Activated gamma-delta T cell (primary cell): ENCODE results near the gene TNNI3K.

Experiments
- DNase-seq: peaks from one replicate; lab custom pipeline; 2025; lab: John Stamatoyannopoulos, UW

TNNI3K gene

DNA sequence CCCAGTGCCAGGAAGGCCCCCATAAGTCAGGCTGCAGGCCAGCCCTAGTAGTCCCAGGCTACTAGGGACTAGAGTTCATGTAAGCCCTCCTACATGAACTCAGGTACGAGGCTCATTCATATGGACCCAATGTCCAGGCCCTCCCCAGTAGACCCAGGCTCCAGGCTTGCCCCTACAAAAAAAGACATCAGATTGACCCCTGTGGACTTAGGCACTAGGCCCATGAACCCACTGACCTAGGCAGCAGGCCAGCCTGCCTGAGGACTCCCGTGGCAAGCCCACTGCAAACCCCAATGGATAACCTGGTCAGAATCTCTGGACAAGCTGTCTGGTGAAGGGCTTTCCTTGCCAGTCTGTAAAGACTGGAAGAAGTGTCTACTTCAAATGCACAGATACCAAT is 51.2 kb downstream of the TNNI3K start:
- DNase-seq = no peak

DNA sequence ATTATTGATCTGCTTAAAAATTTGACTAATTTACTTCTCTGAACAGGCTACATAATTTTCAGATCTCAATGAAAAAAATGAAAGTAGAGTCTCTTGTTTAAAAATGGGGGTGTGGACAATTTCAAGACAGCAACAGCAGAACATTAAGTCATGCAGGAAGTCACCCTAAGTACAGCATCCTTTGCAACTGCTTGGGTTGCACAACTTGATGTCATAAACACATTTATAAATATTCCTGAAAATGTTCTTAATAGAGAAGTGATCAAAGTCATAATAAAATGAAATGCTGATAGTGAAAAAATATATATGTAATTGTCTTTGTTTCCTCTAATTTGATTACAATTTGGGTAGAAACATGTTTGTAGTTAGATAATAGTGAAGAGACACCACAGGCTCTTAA is 79.3 kb downstream of the TNNI3K start:
- no peak for DNase-seq

DNA sequence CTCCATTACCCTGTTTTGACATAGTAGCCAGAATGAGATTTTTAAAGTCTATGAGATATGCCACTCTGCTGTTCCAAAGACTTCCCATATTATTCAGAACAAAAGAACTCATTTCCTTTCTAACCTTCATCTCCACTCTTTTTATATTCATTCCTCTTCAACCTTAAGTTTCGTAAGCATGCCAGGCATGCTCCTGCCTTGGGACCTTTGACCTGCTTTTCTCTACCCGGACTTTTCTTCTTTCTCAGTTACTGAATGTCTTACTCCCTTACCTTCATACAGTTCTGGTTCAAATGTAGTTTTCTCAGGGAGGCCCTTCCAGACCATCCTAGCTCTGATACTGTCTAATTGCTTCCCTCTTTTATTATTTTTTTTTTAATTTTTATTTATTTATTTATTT is 81.1 kb downstream of the TNNI3K start:
- DNase-seq = no peak

DNA sequence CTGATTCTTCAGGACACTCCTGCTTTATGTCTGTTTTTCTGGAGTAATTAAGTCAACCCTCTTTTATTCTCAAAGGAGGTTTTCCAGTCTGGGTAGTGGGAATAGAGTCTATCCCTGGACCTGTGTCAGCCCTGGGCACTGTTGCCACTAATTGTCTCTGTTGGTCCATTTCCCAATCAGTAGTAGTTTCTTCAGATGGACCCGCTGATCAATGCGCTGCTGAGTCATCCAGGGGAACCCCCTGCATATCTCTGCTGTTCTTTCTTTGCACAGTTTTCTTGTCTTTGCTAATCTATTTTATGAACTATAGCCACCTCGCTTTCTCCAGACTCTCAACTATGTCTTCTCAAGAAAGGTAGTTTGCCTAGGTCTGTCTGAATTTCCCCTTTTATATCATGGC is 82.5 kb downstream of the TNNI3K start:
- DNase-seq = no peak

DNA sequence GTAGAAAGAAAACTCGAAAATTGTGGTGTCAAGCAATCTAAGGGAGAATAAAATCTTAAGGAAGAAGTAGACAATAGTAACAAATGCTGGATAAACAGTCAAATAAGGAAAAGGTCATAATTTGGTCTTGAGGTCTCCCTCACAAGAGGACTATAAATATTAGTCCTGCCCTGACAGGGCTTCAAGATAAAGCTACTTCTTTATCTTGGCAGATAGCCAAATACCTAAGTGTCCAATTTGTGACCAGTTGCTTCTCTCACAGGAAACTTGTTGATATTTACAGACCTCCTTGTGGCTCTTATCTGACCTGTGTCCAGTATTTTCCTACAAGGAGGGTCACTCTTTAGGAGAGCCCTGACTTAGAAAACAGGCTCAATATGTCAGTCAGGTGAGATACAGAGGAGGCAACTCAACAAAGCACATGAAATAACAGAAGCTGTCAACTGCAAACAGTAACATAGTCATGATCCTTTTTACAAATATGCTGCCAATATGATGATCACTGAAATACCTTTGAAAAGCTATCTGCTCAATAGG is 88.8 kb downstream of the TNNI3K start:
- DNase-seq = no peak

DNA sequence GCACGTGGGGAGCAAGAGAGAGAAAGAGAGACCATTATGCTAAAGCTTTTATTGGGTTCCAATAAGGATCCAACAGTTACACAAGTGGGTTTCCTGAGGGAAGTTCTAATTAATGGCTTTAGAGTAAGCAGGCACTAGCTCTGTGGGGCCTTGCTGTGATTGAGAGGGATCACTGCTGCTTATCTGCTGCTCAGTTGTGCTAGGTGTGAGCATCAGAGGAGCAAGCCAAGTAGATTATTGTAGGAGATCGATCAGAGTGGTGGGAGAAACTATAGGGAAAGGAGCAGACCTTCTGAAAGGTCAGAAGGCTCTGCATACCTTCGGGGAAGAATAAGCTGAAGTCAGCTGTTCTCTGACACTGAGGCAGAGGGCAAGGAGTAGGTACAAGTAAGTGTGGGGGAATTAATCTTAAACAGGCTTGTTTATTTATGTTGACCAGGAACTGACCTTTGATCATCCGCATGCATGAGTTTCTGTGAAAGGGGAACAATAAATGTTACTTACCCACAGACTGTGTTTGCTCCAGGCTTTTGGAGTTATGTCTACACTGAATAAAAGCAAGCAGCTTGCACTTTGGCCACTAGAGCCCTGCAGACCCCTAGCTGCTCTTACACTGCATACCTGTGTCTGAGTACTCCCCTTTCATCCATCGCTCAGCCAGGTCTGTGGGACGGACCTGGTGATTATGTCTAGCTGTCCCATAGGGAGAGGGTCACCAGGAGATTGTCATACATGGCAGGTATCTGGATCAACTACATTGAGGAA is 89.7 kb downstream of the TNNI3K start:
- DNase-seq = no peak

DNA sequence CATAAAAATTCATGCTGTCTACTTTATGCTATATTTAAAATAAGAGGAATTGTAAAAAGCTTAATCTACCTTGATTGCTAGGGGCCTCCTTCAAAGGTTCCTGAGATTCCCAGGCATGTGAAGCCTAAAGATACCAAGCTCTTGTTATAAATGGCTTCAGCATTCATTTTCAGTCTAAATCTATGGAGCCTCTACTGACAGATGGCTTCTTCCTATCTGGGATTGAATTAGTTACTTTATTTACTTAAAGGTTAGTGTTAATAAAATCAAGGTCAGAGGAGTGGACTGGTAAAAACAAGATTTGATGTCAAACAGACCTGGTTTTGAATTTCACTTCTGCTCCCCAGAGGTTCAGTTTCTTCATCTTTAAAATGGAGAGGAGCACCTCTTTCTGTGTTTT is 93.7 kb downstream of the TNNI3K start:
- DNase-seq = no peak

DNA sequence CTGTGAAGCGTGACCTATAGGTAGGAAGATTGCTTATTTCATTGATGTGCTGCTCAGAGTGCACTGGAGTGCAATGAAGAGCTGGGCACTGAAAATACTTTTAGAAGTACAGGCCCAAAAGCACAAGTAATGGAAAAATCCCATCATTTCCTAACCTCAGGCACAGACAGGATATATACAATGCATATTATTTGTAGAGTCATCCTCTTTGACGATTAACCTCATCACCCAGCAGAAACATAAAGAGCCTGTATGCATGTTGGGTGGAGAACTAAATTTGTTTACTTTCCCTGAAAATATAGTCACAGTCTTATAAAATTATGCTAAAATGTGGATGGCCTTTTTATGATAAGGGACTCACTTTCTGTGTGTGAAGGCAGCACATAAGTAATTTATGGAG is 98.1 kb downstream of the TNNI3K start:
- no peak for DNase-seq

DNA sequence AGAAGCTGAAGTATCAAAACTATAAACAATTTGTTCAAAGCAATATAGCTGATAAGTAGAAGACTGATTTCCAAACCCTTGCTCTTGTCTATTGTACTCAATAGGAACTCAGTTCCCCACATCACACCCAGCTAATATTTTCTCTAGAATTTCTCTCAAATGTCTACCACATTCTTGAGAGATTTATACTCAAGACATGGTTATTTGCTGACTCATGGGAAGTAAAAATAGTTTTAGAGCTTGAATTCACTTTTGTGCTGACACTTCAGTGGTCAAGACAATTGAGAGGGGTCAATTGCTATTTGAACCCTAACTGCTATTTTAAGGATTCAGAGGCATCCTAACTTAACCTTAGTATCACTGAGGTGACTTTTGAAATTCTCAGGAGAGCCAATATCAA is 99.0 kb downstream of the TNNI3K start:
- no peak for DNase-seq

DNA sequence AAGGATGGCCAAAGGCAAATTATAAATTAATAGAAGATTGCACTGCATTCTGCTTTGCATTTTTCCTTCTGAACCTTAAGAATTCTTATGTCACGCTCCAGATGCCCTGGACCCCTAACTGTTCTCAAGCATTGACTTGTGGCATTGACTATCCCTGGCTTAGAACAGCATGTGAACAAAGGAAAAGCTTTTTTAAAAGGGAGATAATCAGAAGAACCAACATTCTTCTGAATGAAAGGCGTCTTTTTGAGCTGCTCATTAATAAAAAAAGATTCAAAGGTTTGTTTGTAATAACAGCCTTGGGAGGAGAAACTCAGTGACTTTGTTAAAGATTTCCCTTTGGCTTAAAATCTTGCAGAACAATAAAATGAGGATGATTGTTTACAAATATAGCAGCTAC is 105.5 kb downstream of the TNNI3K start:
- DNase-seq = no peak

DNA sequence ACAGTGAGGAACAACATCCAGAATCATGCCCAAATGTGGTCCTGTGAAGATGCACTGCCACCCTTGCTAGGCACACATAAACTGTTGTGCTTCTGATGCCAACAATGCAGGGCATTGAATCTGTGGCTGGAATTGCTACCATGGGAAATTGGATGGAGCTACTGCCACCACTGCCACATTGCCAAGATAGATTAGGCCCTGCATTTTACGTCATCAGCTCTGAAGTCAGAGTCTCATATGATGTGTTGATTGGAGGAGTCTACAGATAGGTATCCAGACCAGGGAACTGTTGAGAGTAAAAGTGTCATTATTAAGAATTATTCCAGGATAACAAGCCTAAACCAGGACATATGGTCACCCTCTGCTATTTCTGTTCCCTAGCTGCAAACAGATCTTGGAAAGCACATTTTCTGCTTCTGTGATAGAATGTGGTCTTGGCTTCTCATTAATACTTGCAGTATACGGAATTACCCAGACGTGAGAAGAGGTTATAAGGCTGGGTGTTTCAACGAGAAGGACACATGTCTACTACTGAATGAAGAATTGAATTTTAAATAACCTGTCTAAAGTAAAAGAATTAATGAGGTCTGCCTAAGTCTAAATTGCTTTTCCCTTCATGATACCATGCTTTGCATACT is 106.6 kb downstream of the TNNI3K start:
- no peak for DNase-seq

DNA sequence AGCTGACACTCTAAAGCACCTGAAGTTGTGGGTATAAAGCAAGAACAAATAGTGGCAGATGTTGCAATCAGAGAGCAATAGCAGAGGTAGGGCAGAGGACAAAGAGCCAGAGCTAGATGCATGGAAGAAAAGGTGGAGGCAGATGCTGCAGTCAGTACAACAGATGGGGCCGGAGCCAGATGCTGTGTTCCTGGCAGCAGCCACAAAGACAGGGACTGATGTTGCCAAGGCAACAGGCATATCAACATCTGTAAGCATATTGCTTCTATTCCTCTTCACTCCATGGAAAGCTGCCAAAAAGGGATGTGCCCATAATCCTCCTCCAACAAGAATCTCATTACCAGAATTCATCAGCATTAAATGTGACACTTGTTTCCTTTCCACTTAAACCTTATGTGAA is 108.0 kb downstream of the TNNI3K start:
- no peak for DNase-seq

DNA sequence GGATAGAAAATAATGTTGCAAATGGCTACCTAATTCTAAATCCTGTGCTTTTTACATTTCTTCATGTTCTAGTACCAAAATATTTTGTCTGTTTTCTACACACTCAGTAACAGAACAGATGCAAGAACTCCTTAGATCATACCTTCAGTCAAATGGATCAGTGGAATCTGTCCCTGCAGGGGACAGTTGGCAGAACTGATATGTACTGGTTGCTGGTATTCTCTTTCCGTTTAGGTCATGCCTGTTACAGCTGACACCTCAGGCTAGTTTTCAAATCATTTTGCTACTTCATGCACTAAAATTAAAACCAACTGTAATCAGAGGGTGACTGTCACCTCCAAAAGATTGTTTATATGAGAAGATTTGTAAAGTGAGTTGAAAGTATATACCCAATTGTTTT is 109.2 kb downstream of the TNNI3K start:
- DNase-seq = no peak

DNA sequence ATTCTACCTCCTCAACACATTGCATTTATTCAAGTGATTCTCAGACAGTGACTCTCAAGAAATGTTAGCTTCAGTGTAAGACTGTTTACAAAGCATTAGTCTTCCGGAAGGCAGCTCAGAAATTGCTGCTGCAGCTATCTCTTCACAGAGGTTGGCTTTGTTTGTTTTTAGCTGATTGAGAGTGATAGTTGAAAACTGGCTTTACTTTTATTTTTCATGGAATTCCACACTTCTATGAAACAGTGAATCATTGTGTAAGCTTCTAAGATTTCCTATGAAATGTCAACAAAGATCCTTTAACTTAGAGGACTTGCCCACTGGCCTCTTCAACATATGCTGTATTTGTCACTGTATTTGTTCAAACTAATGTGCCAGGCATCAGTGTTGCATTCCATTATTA is 121.3 kb downstream of the TNNI3K start:
- DNase-seq = no peak

DNA sequence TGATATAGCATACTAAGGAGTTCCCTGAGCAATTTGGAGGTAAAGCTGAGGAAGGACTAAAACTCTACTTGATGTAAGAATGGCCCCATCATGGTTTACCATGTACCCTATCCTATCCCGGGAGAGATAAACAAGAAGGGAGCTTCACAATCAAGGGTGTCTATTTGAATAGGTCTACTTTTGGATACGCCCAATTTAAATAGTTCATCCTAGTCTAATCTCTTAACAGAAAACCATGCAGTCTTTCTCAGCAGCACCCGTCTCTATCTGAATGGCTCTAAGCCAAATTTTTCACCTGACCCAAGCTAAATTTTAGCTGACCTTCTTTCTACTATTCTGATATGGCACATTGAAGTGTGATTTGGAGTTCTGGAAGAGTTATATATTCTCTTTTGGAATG is 122.0 kb downstream of the TNNI3K start:
- no peak for DNase-seq

DNA sequence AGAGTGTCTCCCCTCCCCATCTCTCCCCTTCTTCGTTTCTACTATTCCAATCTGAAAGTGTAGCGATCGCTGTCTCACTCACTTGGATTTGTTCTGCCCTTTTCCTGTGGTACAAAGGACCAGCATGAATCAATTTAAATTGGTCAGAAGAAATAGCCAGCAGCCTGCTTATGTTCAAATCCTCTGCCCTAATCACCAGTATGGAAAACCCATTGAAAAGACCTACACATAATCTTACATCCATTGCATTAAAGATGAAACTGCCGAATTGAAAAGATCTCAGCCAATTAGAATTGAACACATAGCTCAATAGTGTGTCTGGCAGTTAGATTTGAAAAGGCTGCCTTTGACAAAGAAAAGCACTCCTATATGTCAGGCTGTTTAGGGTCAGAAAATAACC is 122.6 kb downstream of the TNNI3K start:
- no peak for DNase-seq

DNA sequence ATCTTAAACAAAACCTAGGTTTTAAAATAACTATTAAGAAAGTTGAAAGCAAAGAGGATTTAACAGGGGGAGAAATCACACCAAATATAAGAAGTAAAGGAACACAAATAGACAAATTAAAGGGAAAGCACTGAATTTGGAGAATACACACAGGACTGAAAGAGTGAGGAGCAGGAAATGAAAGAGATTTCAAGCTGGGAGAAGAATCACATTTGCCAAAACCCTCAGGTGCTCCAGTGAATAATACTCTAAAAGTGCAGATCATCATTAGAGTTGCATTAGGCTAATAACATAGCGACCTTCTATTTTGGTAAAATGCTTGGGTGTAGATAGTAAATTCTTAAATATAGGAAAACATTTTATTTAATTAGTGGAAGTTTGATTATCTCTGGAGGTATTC is 127.5 kb downstream of the TNNI3K start:
- DNase-seq = no peak

DNA sequence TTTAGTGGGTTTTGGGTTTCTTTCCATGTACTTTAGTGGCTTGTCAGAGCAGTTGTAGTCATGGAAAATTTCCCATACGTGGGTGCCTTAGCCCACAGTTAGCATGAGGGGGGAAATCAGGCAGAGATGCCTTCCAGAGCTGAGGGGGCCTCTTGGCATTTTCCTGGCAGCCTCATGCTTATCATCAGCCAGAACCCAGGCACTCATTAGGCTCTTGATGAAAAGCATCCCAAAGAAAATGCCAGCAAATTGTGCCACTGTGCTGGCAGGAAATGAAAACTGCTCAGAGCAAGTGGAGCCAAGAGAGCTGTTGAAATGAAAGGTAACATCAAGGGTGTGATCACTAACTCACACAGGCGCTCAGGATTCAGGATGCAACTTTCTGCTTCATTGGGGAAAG is 128.0 kb downstream of the TNNI3K start:
- DNase-seq = no peak

DNA sequence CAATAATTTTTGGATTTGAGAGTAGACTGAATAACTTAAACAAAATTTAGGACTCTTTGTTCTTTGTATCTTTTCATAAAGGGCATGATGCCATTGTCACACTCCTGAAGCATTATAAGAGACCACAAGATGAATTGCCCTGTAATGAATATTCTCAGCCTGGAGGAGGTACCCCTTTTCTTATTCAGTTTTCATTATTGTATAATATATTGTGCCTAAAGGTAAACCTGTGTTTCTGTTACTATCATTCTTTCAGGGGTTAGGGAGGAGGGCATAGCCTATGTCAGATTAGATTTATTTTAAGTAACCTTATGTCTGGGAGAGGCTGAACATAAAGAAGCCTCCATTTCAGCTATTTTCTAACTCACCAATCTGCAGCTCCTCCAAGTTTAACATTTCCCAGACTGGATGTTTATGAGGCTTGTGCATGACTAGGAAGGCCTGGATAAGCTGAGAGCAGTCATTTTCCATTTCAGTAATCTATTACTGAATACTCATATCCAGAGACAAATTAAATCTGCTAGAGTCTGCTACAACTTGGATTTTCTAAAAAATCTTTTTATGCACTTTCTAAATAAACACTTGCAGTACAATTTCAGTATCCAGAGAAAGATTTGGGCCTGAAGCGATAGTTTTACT is 132.1 kb downstream of the TNNI3K start:
- no peak for DNase-seq

DNA sequence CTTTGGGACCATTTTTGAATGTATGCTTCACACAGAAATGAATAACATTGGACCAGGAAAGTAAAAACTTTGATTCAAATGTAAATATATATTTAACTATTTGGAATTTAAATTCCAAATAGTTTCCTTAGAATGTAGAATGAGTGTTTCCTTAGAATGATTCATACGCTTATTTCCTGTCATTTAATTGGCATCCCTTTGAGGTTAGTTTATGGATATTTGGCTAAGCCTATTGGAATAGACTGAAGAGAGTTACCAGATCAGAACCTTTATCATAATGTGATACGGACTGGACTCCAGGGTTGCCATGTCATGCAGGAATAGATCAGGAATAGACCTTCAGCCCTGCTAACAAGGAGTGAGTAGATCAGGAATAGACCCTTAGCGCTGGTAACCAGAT is 133.1 kb downstream of the TNNI3K start:
- DNase-seq = no peak

DNA sequence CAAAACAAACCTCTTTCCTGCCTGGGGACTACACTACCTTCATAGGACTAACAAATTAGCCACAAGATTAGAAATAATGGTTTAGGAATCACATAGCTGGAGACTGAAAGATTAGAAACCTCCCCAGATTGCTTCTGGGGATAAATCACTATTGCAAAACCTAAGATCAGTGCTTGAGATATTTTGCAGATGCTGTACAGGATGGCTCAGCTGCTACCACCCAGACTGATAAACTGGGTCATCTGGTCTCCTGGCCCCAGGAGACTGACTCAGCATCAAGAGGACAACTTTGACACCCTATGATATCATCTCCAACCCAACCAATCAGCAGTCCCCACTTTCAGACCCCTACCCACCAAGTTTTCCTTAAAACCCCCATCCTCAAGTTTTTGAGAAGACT is 140.2 kb downstream of the TNNI3K start:
- no peak for DNase-seq

DNA sequence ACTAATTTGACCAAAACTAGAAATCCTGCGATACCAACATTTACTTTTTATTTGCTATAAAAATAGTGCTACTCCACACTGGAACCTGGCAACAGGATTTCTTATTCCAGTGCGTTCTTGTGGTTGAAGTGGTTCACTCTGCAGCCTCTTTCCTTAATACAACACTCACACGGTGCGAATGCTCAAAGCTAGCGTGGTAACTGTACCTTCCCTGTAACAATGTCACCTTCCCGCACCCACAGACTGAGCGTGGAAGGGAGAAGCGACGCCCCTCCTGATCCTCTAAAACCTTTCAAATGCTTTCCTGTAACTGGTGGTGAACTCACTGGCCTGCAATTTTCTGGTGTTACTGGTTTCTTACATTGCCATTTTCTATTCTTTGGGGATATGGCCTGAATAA is 145.1 kb downstream of the TNNI3K start:
- no peak for DNase-seq

DNA sequence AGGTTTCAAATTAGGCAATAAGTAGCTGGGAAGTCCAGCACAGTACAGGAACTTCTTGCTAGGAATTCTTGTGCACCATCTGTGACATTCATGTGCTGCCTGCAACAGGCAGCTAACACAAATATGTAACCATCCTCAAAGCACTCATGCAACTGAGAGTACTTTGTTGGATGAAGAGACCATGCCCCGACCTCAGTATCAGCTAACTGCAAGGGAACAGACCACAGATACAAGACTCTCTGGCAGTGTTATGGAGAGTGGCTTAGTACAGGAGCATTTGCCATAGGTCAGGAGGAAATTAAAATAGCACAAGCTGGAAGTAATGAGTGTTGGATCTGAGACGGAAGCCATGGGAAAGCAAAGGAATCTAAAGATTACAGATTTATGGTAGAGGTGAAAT is 153.7 kb downstream of the TNNI3K start:
- no peak for DNase-seq
